AG04450 (cell line): ENCODE results near the gene KANSL3. TPM values are rescaled to one million over a fixed set of nuclear protein-coding genes. Genes with fewer than 3 reads are reported as not detected.
"Not testable (repeated sequence)": the region's sequence is repeated elsewhere in the genome, so short reads cannot be mapped to it uniquely, and the experiment has no call there.

Experiments used
- CTCF ChIA-PET: fragments of 300-600, 350-600 bp; formaldehyde crosslinking; extraction: SDS; loops from one replicate; lab custom pipeline; 2022; ENCODE audit warnings: antibody characterized with exemption, inconsistent platforms; lab: Charles Lee
- POLR2A ChIA-PET: fragments of 350-600 bp; formaldehyde crosslinking; extraction: SDS; loops from one replicate; lab custom pipeline; 2021; ENCODE audit warnings: antibody characterized with exemption, inconsistent platforms; lab: Yijun Ruan, JAX
- DNase-seq: peaks from one replicate; pipeline ENCODE4 v3.0.0-alpha.2; 2011; ENCODE audit warnings: low read depth, low spot score
- H3K27ac ChIP-seq: one replicate; pipeline ENCODE4 v1.5.1; 2012; ENCODE audit warnings: low read depth, low read length, control low read depth
- H3K27me3 ChIP-seq: one replicate; pipeline ENCODE4 v1.6.0; 2012; ENCODE audit warnings: low read length; ENCODE audit not compliant: control insufficient read depth, insufficient read depth
- H3K4me3 ChIP-seq: 2 replicates; pipeline ENCODE4 v1.5.1; 2011; ENCODE audit warnings: mild to moderate bottlenecking, low read depth, low read length, control low read depth
- H3K9me3 ChIP-seq: 2 replicates; pipeline ENCODE4 v1.5.1; 2012; ENCODE audit warnings: low read length; ENCODE audit not compliant: control insufficient read depth, insufficient read depth
- CTCF ChIP-seq: IDR thresholded peaks from 2 replicates; pipeline ENCODE4 v1.5.1; 2011; ENCODE audit warnings: low read depth, low read length, control low read depth, inconsistent platforms
- polyA plus RNA-seq: library from polyadenylated mRNA; depleted of rRNA; stranded (reverse); fragments of >200 nt; gene quantifications from 2 replicates; pipeline ENCODE4 v1.2.3, GENCODE V29; 2011

KANSL3 gene
- polyA plus RNA-seq, 1 experiment: 17.1 TPM

GRCh38 chr2:96655526-96655925 is 17.4 kb upstream of the KANSL3 start:
- no peaks in the 10 kb centered on the region for H3K9me3 ChIP-seq
- POLR2A ChIA-PET: no interaction called here
- H3K27me3 ChIP-seq: no peaks in the 10 kb centered on the region
- no peak overlapping the region for H3K4me3 ChIP-seq
- no peak for TF ChIP-seq CTCF
- no peak overlapping the region for H3K27ac ChIP-seq
- no peak for DNase-seq
- CTCF ChIA-PET: no interaction called here

GRCh38 chr2:96654791-96655190 is 16.7 kb upstream of the KANSL3 start:
- H3K4me3 ChIP-seq, CTCF ChIA-PET, H3K27me3 ChIP-seq, H3K9me3 ChIP-seq, DNase-seq, H3K27ac ChIP-seq: not testable (repeated sequence)
- POLR2A ChIA-PET: interaction anchor here (0.7 kb wide), 1 partner anchor 44 kb away, joined by 4 read pairs; no protein-coding TSS in a partner anchor

DNA sequence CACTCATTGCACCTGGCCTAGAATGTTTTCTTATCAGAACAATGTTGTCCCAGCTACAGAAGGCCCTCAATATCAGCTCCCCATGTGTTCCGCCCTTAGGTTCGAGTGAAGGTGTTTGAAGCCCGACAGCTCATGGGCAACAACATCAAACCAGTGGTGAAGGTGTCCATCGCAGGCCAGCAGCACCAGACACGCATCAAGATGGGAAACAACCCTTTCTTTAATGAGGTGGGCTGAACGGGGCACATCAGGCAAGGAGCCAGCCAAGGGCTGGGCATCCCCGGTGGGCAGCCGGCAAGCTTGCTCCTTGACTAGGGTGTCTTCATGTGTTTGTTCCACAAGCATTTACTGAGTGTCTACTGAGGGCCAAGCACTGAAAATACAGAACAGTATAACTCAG is 13.7 kb upstream of the KANSL3 start:
- H3K27me3 ChIP-seq: no peaks in the 10 kb centered on the region
- no peak overlapping the region for H3K4me3 ChIP-seq
- H3K9me3 ChIP-seq: no peaks in the 10 kb centered on the region
- no peak for TF ChIP-seq CTCF
- no peak for DNase-seq
- ChIA-PET CTCF (no interaction called here), POLR2A (interaction anchor here (1.2 kb wide), 1 partner anchor 13 kb away, joined by 3 read pairs; no protein-coding TSS in a partner anchor)
- no peak overlapping the region for H3K27ac ChIP-seq

- no peak for DNase-seq
- ChIA-PET POLR2A (no interaction called here), CTCF (no interaction called here)
- Histone ChIP-seq H3K27ac (no peak overlapping the region), H3K4me3 (no peak overlapping the region), H3K27me3 (no peaks in the 10 kb centered on the region), H3K9me3 (no peaks in the 10 kb centered on the region)
- no peak for TF ChIP-seq CTCF
Measured at GRCh38 chr2:96649342-96649741, 11.2 kb upstream of the KANSL3 start.

DNA sequence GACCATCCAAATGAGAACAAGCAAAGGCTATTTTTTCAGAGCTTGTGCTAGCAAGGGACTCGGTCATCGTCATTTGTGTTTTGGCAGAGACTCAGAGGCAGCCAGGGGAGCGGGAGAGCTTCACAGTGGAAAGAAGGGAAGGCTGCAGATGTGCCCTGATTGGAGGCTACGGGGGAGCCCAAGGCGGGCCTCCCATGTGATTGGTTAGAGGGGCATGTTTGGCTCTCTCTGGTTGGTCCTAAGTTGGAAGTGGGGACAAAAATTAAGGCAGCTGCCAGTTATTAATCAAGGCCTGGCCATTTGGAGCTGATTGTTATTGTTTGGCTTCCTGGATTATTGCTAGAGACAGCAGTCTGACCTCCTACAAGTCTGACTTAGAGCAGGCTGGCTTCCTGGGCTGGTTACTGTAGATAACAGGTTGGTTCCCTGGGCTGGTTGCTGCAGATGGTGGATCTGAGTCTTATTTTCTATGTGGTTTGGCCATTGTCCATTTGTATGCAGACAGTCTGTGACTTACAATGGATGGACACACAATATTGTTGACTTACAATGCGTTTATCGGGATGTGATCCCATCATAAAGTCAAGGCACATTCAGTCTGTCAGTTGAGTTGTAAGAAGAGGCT is 10.3 kb upstream of the KANSL3 start:
- POLR2A ChIA-PET: interaction anchor here (0.6 kb wide), 1 partner anchor 72 kb away, joined by 5 read pairs; no protein-coding TSS in a partner anchor
- Histone ChIP-seq H3K4me3 (no peak overlapping the region), H3K27me3 (no peaks in the 10 kb centered on the region), H3K27ac (no peak overlapping the region), H3K9me3 (no peaks in the 10 kb centered on the region)
- no peak for DNase-seq
- CTCF ChIA-PET: no interaction called here
- TF ChIP-seq CTCF: no peak
